22Rv1 (cell line): Measurements from ENCODE around the gene DLL1.

Experiments
- H3K27ac ChIP-seq: fragments of 450-650 bp; 2 replicates; pipeline ENCODE4 v1.5.1; 2017
- ZFX ChIP-seq: fragments of 450-650 bp; IDR thresholded peaks from 2 replicates; pipeline ENCODE4 v1.6.1; 2017; ENCODE audit warnings: antibody characterized with exemption, borderline replicate concordance
- TF ChIP-seq, protein P1 (sequence below): fragments of 450-650 bp; IDR thresholded peaks from 2 replicates; pipeline ENCODE4 v1.5.1; 2017; ENCODE audit warnings: mild to moderate bottlenecking

DLL1 gene

DNA sequence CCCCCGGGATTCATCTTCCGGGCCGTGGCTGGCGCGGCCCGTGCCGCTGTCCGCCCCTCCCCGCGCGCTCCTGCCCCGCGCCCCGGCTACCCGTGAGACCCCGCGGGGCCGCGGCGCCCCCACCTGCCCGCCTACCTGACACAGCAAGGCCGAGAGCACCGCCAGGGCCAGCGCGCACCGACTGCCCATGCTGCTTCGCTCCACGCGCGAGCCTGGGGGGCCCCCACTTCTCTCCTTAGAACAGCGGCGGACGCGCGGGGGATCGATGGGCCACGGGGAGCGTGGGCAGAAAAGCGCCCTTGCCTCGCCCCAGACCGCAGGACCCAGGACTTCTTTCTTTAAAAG is 955 bp downstream of the DLL1 start:
- H3K27ac ChIP-seq = no peak overlapping the region
- no peak for TF ChIP-seq ZFX
- TF ChIP-seq, protein P1, sequence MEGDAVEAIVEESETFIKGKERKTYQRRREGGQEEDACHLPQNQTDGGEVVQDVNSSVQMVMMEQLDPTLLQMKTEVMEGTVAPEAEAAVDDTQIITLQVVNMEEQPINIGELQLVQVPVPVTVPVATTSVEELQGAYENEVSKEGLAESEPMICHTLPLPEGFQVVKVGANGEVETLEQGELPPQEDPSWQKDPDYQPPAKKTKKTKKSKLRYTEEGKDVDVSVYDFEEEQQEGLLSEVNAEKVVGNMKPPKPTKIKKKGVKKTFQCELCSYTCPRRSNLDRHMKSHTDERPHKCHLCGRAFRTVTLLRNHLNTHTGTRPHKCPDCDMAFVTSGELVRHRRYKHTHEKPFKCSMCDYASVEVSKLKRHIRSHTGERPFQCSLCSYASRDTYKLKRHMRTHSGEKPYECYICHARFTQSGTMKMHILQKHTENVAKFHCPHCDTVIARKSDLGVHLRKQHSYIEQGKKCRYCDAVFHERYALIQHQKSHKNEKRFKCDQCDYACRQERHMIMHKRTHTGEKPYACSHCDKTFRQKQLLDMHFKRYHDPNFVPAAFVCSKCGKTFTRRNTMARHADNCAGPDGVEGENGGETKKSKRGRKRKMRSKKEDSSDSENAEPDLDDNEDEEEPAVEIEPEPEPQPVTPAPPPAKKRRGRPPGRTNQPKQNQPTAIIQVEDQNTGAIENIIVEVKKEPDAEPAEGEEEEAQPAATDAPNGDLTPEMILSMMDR = no peak

DNA sequence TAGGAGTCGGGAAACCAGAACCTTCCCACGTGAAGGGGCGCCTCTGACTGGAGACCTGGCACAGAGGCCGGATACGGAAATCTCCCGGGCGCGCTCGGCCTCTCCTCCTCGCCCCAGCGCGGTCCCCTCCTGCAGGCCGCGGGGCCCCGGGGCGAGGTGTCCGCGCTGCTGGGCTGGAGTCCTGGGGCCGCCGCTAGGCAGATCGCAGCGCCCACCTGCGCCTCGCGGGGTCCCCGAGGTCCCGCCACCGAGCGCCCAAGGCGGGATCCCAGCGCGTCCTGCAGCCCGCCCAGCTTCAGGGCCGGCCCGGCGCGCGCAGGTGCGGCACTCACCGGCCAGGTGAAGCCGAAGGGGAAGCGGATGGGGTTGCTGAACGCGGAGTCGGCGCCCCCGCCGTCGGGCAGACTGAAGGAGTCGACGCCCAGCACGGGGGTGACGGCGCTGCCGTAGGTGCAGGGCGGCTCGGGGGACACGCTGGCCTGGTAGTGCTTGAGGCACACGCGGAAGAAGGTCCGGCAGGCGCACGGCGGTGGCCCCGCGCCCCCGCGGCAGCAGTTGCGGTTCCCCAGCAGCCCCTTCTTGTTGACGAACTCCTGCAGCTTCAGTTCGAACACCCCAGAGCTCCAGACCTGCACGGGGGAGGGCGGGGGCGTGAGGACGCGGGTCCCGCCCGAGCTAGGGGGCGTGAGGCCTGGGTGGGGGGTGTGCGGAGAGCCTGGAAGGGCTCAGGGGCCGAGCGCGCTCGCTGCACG is 1.5 kb downstream of the DLL1 start:
- TF ChIP-seq ZFX = no peak
- TF ChIP-seq, protein P1 = no peak

DNA sequence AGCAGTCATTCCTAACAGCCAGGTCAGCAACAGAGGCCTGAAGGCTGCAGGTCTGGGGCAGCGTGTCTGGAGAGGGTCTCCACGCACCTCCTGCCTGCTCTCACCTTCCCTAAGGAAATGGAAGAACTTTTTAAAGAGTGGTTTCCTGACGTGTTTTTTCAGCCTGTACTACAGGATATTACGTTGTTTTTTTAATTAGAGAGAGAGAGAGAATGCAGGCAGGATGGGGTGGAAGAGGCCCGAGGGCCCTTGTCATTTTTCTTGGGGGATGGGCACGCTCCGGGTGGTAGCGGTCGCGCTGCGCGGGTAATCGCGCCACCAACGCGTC is 2.1 kb downstream of the DLL1 start:
- no peak for TF ChIP-seq ZFX
- TF ChIP-seq, protein P1 = no peak
- H3K27ac ChIP-seq = no peak overlapping the region

More for the DNA sequence above, 1.5 kb downstream of the DLL1 start:
- H3K27ac ChIP-seq = no peak overlapping the region

DNA sequence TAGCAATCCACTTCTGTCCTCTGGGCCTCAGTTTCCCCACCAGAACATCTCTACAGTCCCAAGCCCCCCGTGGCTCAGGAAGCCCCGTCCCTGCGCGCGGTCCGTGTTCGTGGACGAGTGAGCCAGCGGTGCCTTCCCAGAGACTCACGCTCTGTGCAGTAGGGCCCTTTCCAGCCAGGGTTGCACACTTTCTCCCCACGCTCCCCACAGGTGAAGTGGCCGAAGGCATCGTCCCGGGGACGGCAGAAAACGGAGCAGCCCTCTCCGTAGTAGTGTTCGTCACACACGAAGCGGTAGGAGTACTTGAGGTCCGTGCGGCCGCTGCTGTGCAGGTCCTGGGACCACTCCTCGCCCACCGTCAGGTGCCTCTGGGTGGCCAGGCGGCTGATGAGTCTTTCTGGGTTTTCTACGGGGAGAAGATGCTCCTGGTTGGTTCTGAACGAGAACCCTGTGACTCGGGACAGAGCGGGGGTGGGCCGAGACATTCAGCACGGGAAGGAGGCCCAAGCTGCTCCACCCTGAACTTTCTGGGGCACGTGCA is 2.7 kb downstream of the DLL1 start:
- TF ChIP-seq ZFX = no peak
- TF ChIP-seq, protein P1 = no peak
- H3K27ac ChIP-seq = no peak overlapping the region

DNA sequence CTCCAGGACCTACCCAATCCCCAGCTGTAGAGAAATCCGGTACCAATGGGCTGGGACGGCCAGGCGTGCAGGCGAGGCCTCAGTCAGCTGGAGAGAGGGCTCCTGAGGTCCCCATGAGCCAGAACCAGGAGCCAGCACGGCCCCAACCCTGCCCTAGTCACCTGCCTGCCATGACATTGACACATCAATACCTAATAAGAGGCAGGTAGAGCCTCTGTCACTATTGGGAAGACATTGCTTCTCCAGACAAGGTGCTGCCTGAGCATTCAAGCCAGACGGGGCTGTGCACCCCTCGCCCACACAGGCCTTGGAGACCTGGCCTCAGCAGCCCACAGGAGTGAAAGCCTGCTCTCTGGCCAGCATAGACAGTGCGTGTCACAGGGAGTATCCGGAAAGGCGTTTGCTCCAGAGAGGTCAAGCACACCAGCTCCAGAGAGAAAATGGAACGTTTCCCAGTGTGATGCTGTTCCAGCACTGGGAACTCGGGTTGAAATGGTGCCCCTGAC is 3.5 kb downstream of the DLL1 start:
- TF ChIP-seq, protein P1 = no peak
- no peak for TF ChIP-seq ZFX
- no peak overlapping the region for H3K27ac ChIP-seq

DNA sequence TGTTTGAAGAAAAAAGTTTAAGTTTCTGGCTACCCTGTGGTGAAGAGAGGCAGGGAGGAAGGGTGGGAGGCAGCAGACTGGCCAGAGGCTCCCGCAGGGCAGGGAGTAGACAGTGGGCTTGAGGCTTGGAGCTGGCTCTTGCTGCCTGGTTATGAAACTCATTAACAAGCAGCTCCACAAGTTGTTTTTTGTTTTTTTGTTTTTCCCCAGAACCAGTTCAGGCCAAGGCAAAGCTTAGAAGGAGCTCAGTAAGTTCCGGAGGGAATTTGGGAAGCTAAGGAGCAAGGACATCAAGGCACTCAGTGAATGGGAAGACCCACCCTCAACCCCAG is 4.0 kb downstream of the DLL1 start:
- TF ChIP-seq, protein P1 = no peak
- TF ChIP-seq ZFX = no peak
- H3K27ac ChIP-seq = no peak overlapping the region

DNA sequence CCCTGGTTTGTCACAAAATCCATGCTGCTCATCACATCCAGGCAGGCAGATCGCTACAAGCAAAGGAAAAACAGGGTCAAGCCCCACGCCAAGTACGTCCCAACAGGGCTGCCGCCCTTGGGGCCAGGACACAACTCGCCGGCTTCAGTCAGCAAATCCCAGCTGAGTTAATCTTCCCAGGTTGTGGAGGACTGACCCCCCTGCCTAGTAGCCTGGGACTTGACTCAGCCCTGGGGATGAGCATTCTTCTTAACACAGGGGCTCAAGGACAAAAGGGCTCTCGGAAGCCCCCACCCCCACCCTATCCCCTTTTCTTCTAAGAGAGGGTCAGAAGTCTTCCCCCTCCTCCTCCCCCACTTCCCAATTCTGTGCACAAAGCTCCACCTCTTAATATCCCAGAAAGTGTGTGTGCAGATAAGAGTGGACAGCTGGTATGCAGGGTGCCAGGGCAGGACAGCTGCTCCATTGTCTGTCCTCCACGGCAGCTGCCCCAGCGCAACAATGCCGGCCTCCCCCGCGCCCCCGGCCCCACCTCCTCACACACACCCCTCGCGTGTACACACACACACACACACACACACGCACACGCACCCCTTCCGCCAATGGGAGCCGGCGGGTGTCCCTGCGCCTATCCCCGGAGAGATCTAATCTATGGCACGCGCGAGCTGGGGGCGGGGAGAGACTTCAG is 4.5 kb downstream of the DLL1 start:
- no peak overlapping the region for H3K27ac ChIP-seq

More for the DNA sequence above, 4.5 kb downstream of the DLL1 start:
- TF ChIP-seq, protein P1 = no peak
- no peak for TF ChIP-seq ZFX
